Measurements from ENCODE around the gene CES2. TPM values are rescaled to one million over a fixed set of nuclear protein-coding genes. Genes with fewer than 3 reads are reported as not detected.

Gene CES2
- total RNA-seq, 1 experiment from 2014 or later: 13.3 TPM

DNA sequence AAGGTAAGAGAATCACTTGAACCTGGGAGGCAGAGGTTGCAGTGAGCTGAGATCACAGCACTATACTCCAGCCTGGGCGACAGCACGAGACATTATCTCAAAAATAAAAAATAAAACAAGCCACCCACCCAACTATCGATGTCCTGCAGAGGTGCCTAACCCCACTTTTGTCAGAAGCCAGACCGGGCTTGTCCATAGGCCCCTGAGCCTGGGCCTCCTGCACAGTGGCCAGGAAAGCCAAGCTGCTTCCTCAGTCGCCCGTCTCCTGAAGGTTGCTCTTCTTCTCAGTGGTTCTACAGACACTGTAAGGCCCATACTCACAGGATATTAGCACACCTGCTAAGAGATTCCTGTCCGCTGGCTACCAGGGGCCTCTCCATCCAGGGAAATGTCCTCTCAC, 11.2 kb downstream of the CES2 start:
- Histone ChIP-seq H3K27me3 (ENCODE audit: low read length) (no peaks in the 10 kb centered on the region), H2AFZ (ENCODE audit: low read length) (no peak overlapping the region), H3K9ac (ENCODE audit: low read length) (no peak overlapping the region), H3K27ac (ENCODE audit: low read length) (no peak overlapping the region), H3K9me3 (ENCODE audit: low read length) (no peaks in the 10 kb centered on the region), H3K36me3 (ENCODE audit: insufficient read depth, low read length) (no peaks in the 10 kb centered on the region), H3K4me3 (ENCODE audit: low read length) (no peak overlapping the region), H3K9me2 (replicated peaks; ENCODE audit: insufficient read depth, low read length) (no peaks in the 10 kb centered on the region), H4K20me1 (ENCODE audit: insufficient read depth, low read depth, low read length) (no peaks in the 10 kb centered on the region), H3K4me1 (ENCODE audit: low read length) (peaks cover 3% of the 10 kb centered on the region; the same call in 1 of the 2 replicates), H3K79me2 (ENCODE audit: low read length) (no peaks in the 10 kb centered on the region), H3K4me2 (ENCODE audit: low read depth, low read length, poor library complexity, severe bottlenecking) (no peak overlapping the region)
- no peak for DNase-seq

DNA sequence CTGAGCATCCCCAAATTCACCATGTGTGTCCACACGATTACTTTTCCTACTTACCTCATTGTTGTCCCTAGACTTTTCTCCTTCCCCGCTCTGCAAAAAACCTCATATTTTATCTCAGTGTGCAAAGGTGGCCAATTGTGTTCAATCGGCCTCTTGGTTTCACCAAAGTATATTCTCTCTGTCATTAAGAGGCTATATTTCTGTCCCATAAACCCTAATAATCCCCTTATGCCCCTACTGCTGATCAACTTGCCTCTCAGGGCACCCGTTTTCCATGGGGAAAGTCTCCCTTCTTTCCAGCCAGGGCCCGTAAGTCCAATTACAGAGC, 11.6 kb downstream of the CES2 start:
- Histone ChIP-seq H3K27ac (ENCODE audit: low read length) (no peak overlapping the region), H3K9me2 (replicated peaks; ENCODE audit: insufficient read depth, low read length) (no peaks in the 10 kb centered on the region), H3K4me1 (ENCODE audit: low read length) (peaks cover 3% of the 10 kb centered on the region; the same call in 1 of the 2 replicates), H3K9me3 (ENCODE audit: low read length) (no peaks in the 10 kb centered on the region), H3K9ac (ENCODE audit: low read length) (no peak overlapping the region), H3K27me3 (ENCODE audit: low read length) (no peaks in the 10 kb centered on the region), H3K4me3 (ENCODE audit: low read length) (no peak overlapping the region), H4K20me1 (ENCODE audit: insufficient read depth, low read depth, low read length) (no peaks in the 10 kb centered on the region), H2AFZ (ENCODE audit: low read length) (no peak overlapping the region), H3K79me2 (ENCODE audit: low read length) (no peaks in the 10 kb centered on the region), H3K36me3 (ENCODE audit: insufficient read depth, low read length) (no peaks in the 10 kb centered on the region), H3K4me2 (ENCODE audit: low read depth, low read length, poor library complexity, severe bottlenecking) (no peak overlapping the region)
- DNase-seq: no peak

DNA sequence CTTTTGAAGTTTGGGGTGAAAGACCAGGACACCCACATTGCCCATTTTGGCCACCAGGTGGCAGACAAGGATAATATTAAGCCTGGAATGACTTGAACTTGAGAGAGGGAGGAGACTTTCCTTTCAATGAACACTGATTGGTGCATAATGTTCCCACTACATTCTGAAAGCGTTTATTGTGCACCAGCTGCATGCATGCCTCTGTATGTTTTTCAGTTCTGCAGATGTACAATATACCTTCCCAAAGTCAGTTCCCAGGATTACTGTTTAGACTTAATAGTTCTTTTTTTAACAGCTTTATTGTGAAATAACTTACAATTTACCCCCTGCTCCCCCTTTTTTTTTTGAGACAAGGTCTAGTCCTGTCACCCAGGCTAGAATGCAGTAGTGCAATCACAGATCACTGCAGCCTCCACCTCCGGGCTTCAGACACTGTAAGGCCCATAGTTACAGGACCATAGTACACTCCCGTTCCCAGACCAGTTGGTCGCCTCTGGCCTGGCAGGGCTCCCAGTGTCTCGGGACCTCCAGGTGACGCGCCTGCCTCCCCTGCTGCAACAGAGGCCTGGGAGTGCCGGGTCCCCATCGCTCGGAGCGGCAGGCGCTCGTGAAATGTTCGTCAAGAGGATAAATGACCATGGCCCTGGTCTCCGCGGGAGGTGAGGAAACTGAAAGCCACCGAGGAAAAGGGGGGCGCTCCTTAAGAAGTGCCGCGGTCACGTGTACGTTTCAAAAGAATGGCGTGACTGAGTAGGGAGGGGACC, 12.2 kb downstream of the CES2 start:
- H3K27ac ChIP-seq (ENCODE audit: low read length): no peak overlapping the region
- no peaks in the 10 kb centered on the region for H3K9me2 ChIP-seq (replicated peaks; ENCODE audit: insufficient read depth, low read length)
- no peaks in the 10 kb centered on the region for H3K36me3 ChIP-seq (ENCODE audit: insufficient read depth, low read length)
- H3K4me2 ChIP-seq (ENCODE audit: low read depth, low read length, poor library complexity, severe bottlenecking): peak overlapping the region; percentile 47
- peaks cover 3% of the 10 kb centered on the region; the same call in 1 of the 2 replicates for H3K4me1 ChIP-seq (ENCODE audit: low read length)
- H3K9ac ChIP-seq (ENCODE audit: low read length): no peak overlapping the region
- peak overlapping the region; percentile 39; the same call in 1 of the 2 replicates for H3K4me3 ChIP-seq (ENCODE audit: low read length)
- no peaks in the 10 kb centered on the region for H3K27me3 ChIP-seq (ENCODE audit: low read length)
- H4K20me1 ChIP-seq (ENCODE audit: insufficient read depth, low read depth, low read length): no peaks in the 10 kb centered on the region
- peak; percentile 93 for DNase-seq
- no peaks in the 10 kb centered on the region for H3K9me3 ChIP-seq (ENCODE audit: low read length)
- no peaks in the 10 kb centered on the region for H3K79me2 ChIP-seq (ENCODE audit: low read length)
- H2AFZ ChIP-seq (ENCODE audit: low read length): no peak overlapping the region

DNA sequence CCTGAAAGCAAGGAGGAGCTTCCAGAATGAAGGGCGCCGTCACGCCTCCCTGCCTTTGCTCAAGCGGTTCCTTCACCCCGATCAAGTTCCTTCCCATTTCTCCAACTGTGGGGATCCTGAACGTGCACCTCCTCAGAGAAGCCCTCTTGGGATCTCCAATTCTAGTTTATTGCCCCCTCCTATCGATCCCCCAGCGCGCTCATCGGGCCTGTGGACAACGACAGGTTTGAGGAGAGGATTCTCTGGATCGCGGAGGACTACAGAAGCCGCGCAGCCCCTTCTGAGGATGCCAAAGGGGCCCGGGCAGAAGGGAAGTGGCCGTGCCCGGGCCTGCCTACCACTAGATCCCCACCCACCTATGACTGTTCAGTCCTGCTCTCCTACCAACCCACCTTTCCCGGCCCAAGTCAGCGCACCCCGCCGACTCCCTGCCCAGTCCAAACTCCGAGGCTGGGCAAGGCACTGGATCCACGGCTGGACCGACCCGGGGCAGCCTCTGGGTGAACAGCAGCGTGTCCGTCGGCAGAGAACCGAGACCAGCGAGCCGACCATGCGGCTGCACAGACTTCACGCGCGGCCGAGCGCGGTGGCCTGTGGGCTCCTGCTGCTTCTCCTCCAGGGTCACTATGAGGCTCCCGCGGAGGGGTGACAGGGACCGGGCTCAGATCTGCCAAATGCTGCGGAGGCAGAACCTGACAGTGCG, 13.0 kb downstream of the CES2 start:
- H4K20me1 ChIP-seq (ENCODE audit: insufficient read depth, low read depth, low read length): no peaks in the 10 kb centered on the region
- H3K4me3 ChIP-seq (ENCODE audit: low read length): peak overlapping the region; percentile 39; the same call in 1 of the 2 replicates
- no peak overlapping the region for H3K9ac ChIP-seq (ENCODE audit: low read length)
- H3K27me3 ChIP-seq (ENCODE audit: low read length): no peaks in the 10 kb centered on the region
- H3K4me1 ChIP-seq (ENCODE audit: low read length): peaks cover 3% of the 10 kb centered on the region; the same call in 1 of the 2 replicates
- H3K79me2 ChIP-seq (ENCODE audit: low read length): no peaks in the 10 kb centered on the region
- no peaks in the 10 kb centered on the region for H3K36me3 ChIP-seq (ENCODE audit: insufficient read depth, low read length)
- H3K9me3 ChIP-seq (ENCODE audit: low read length): no peaks in the 10 kb centered on the region
- no peak for DNase-seq
- peak overlapping the region; percentile 47 for H3K4me2 ChIP-seq (ENCODE audit: low read depth, low read length, poor library complexity, severe bottlenecking)
- no peaks in the 10 kb centered on the region for H3K9me2 ChIP-seq (replicated peaks; ENCODE audit: insufficient read depth, low read length)
- H2AFZ ChIP-seq (ENCODE audit: low read length): no peak overlapping the region
- no peak overlapping the region for H3K27ac ChIP-seq (ENCODE audit: low read length)

DNA sequence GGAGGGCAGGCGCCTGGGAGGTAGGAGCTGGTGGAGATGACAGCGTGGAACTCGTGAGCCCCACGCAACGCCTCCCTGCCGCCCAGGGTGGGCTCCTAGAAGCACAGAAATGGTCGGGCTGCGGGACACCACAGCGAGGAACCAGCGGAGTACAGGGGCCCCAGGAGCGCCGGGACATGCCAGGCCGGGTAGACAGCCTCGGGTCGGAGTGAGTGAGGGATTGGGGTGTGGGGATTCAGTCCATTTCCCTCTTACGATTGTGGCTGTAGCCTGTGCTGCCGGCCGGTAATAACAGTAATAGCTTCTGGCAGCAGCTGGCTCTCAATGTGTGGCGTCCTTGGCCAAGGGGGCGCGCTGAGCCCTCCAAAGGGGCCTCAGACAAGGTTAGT, 13.5 kb downstream of the CES2 start:
- H3K9ac ChIP-seq (ENCODE audit: low read length): no peak overlapping the region
- no peak for DNase-seq
- no peaks in the 10 kb centered on the region for H4K20me1 ChIP-seq (ENCODE audit: insufficient read depth, low read depth, low read length)
- H3K79me2 ChIP-seq (ENCODE audit: low read length): no peaks in the 10 kb centered on the region
- H3K4me2 ChIP-seq (ENCODE audit: low read depth, low read length, poor library complexity, severe bottlenecking): no peak overlapping the region
- H3K9me3 ChIP-seq (ENCODE audit: low read length): no peaks in the 10 kb centered on the region
- no peak overlapping the region for H3K27ac ChIP-seq (ENCODE audit: low read length)
- no peaks in the 10 kb centered on the region for H3K36me3 ChIP-seq (ENCODE audit: insufficient read depth, low read length)
- H3K4me1 ChIP-seq (ENCODE audit: low read length): peaks cover 3% of the 10 kb centered on the region; the same call in 1 of the 2 replicates
- no peak overlapping the region for H3K4me3 ChIP-seq (ENCODE audit: low read length)
- H3K27me3 ChIP-seq (ENCODE audit: low read length): no peaks in the 10 kb centered on the region
- H3K9me2 ChIP-seq (replicated peaks; ENCODE audit: insufficient read depth, low read length): no peaks in the 10 kb centered on the region
- no peak overlapping the region for H2AFZ ChIP-seq (ENCODE audit: low read length)

DNA sequence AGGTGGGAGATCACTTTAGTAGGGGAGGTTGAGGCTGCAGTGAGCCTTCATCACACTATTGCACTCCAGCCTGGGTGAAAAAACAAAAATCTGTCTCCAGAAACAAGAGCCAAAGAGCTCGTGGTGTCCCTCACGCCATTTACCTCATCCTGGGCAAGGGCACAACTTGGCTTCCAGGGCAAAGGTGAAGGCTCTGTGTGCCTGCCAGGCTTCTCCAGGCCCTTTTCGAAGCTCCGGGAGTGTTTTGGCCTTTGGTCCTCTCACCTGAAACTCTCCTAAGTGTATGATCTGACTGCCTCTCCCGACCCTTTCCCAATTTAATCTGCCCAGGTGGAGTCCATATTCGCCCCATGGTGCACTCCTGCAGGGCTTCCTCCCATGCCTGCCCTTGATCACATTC, 14.2 kb downstream of the CES2 start:
- Histone ChIP-seq H3K36me3 (ENCODE audit: insufficient read depth, low read length) (no peaks in the 10 kb centered on the region), H3K9me3 (ENCODE audit: low read length) (no peaks in the 10 kb centered on the region), H3K27me3 (ENCODE audit: low read length) (no peaks in the 10 kb centered on the region), H3K27ac (ENCODE audit: low read length) (no peak overlapping the region), H3K9me2 (replicated peaks; ENCODE audit: insufficient read depth, low read length) (no peaks in the 10 kb centered on the region), H2AFZ (ENCODE audit: low read length) (no peak overlapping the region), H3K4me3 (ENCODE audit: low read length) (no peak overlapping the region), H3K79me2 (ENCODE audit: low read length) (no peaks in the 10 kb centered on the region), H3K4me2 (ENCODE audit: low read depth, low read length, poor library complexity, severe bottlenecking) (no peak overlapping the region), H4K20me1 (ENCODE audit: insufficient read depth, low read depth, low read length) (no peaks in the 10 kb centered on the region), H3K4me1 (ENCODE audit: low read length) (peaks cover 3% of the 10 kb centered on the region; the same call in 1 of the 2 replicates), H3K9ac (ENCODE audit: low read length) (no peak overlapping the region)
- no peak for DNase-seq

DNA sequence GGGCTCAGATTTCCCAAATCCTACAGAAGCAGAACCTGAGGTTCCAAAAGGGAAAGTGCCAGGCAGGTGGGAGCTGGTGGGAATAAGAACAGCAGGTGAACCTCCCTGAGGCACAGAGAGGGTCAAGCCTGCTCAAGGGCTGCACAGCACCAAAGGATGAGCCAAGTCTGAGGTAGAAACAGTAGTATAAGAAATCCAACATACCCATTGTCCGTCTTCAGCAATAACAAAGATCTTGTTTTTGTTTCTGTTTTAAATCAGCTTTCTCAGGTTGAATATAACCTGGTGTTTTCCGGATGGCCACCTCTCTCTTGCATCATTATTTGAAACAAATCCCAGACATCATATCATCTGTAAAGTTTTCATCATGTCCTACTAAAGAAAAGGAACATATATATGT, 15.1 kb downstream of the CES2 start:
- DNase-seq: no peak
- no peaks in the 10 kb centered on the region for H4K20me1 ChIP-seq (ENCODE audit: insufficient read depth, low read depth, low read length)
- no peak overlapping the region for H3K4me2 ChIP-seq (ENCODE audit: low read depth, low read length, poor library complexity, severe bottlenecking)
- H3K79me2 ChIP-seq (ENCODE audit: low read length): no peaks in the 10 kb centered on the region
- no peaks in the 10 kb centered on the region for H3K36me3 ChIP-seq (ENCODE audit: insufficient read depth, low read length)
- H3K27me3 ChIP-seq (ENCODE audit: low read length): no peaks in the 10 kb centered on the region
- no peak overlapping the region for H3K4me3 ChIP-seq (ENCODE audit: low read length)
- H3K9me3 ChIP-seq (ENCODE audit: low read length): no peaks in the 10 kb centered on the region
- H3K4me1 ChIP-seq (ENCODE audit: low read length): peaks cover 3% of the 10 kb centered on the region; the same call in 1 of the 2 replicates
- no peak overlapping the region for H3K27ac ChIP-seq (ENCODE audit: low read length)
- no peak overlapping the region for H2AFZ ChIP-seq (ENCODE audit: low read length)
- no peak overlapping the region for H3K9ac ChIP-seq (ENCODE audit: low read length)
- H3K9me2 ChIP-seq (replicated peaks; ENCODE audit: insufficient read depth, low read length): no peaks in the 10 kb centered on the region

DNA sequence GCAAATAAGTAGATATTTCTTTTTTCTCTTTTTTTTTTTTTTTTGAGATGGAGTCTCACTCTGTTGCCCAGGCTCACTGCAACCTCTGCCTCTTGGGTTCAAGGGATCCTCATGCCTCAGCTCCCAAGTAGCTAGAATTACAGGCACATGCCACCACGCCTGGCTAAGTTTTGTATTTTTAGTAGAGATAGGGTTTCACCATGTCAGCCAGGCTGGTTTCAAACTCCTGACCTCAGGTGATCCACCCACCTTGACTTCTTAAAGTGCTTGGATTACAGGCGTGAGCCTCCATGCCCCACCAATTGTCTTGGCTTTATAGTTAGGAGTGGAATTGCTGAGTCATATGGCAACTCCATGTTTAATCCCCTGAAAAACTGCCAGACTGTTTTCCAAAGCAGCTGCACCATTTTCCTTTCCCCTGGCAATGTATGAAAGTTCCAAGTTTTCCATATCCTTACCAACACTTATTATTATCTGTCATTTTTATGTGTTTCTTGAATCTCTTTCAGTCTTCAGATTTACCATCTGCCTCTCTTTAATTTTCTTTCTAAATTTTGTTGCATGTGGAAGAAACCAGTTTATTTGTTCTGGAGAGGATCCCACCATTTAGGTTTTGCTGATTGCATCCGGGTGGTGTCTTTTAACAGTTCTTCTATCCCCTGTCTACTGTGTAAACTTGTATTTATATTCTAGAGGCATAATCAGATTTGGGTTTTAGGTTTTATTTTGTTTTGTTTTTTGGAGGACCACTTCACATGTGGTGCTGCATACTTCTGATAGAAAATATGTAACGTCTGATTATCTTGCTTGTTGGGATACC, 15.9 kb downstream of the CES2 start:
- Histone ChIP-seq H2AFZ (ENCODE audit: low read length) (no peak overlapping the region), H3K79me2 (ENCODE audit: low read length) (no peaks in the 10 kb centered on the region), H3K4me1 (ENCODE audit: low read length) (peaks cover 3% of the 10 kb centered on the region; the same call in 1 of the 2 replicates), H3K9ac (ENCODE audit: low read length) (no peak overlapping the region), H4K20me1 (ENCODE audit: insufficient read depth, low read depth, low read length) (no peaks in the 10 kb centered on the region), H3K36me3 (ENCODE audit: insufficient read depth, low read length) (no peaks in the 10 kb centered on the region), H3K4me3 (ENCODE audit: low read length) (no peak overlapping the region), H3K9me2 (replicated peaks; ENCODE audit: insufficient read depth, low read length) (no peaks in the 10 kb centered on the region), H3K27ac (ENCODE audit: low read length) (no peak overlapping the region), H3K4me2 (ENCODE audit: low read depth, low read length, poor library complexity, severe bottlenecking) (no peak overlapping the region), H3K27me3 (ENCODE audit: low read length) (no peaks in the 10 kb centered on the region), H3K9me3 (ENCODE audit: low read length) (no peaks in the 10 kb centered on the region)
- no peak for DNase-seq

Data from Karpas-422 (cell line).